ENCODE data around the gene PTRHD1. TPM values are rescaled to one million over a fixed set of nuclear protein-coding genes. Genes with fewer than 3 reads are reported as not detected.

PTRHD1 gene
- total RNA-seq, 1 experiment from 2014 or later, result 33.4 TPM

DNA sequence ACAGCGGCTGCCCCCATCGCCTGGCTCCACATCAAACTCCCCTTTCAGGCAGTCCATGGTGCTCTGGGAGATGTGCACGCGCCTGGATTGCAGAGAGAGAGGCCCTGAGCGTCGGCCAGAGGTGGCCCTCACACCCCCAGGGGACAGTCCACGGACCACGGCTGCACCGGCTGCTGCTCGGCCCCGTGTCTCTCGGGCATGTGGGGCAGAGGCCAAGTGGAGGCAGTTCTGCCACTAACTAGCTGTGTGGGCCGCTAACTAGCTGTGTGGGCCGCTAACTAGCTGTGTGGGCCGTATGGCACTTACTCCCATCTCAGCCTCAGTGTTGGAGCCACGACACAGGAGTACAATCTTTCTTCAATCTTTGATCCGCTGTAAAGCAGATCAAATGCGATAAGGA lies 45.4 kb upstream of the PTRHD1 start:
- ChIA-PET CTCF (no interaction called here), POLR2A (ENCODE audit: low non-redundant PET) (no interaction called here)
- intact Hi-C loops (cut with micrococcal nuclease; ENCODE audit: unreplicated experiment), result loop anchor here (10.0 kb wide), 1 partner anchor 296 kb away; no protein-coding TSS in a partner anchor
- no peak for DNase-seq (ENCODE audit: low spot score)
- TF ChIP-seq EZH2 (IDR thresholded peaks at IDR 0.05; ENCODE audit: borderline replicate concordance, low read depth, low read length, poor library complexity, severe bottlenecking), result no peak
- TF ChIP-seq, protein P1, sequence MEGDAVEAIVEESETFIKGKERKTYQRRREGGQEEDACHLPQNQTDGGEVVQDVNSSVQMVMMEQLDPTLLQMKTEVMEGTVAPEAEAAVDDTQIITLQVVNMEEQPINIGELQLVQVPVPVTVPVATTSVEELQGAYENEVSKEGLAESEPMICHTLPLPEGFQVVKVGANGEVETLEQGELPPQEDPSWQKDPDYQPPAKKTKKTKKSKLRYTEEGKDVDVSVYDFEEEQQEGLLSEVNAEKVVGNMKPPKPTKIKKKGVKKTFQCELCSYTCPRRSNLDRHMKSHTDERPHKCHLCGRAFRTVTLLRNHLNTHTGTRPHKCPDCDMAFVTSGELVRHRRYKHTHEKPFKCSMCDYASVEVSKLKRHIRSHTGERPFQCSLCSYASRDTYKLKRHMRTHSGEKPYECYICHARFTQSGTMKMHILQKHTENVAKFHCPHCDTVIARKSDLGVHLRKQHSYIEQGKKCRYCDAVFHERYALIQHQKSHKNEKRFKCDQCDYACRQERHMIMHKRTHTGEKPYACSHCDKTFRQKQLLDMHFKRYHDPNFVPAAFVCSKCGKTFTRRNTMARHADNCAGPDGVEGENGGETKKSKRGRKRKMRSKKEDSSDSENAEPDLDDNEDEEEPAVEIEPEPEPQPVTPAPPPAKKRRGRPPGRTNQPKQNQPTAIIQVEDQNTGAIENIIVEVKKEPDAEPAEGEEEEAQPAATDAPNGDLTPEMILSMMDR (conservative IDR thresholded peaks at IDR 0.05; ENCODE audit: low read depth, low read length), result no peak
- Histone ChIP-seq H3K9me3 (ENCODE audit: low read depth, low read length, poor library complexity, severe bottlenecking) (no peaks in the 10 kb centered on the region), H3K27ac (ENCODE audit: low read depth, low read length, poor library complexity, severe bottlenecking) (no peak overlapping the region), H3K4me3 (ENCODE audit: low read depth, low read length, poor library complexity, severe bottlenecking) (no peak overlapping the region), H3K4me1 (ENCODE audit: insufficient read depth, low read length, poor library complexity, severe bottlenecking) (peaks cover 5% of the 10 kb centered on the region), H3K27me3 (replicated peaks; ENCODE audit: insufficient read depth, low read depth, low read length, poor library complexity) (no peaks in the 10 kb centered on the region), H3K36me3 (ENCODE audit: insufficient read depth, low read length, poor library complexity, severe bottlenecking) (no peaks in the 10 kb centered on the region)
- no TSS peak for BruUV-seq (replicated peaks)

- H3K36me3 ChIP-seq (ENCODE audit: insufficient read depth, low read length, poor library complexity, severe bottlenecking), result no peaks in the 10 kb centered on the region
- ChIA-PET POLR2A (ENCODE audit: low non-redundant PET) (no interaction called here), CTCF (no interaction called here)
- no TSS peak for BruUV-seq (replicated peaks)
- intact Hi-C loops (cut with micrococcal nuclease; ENCODE audit: unreplicated experiment), result loop anchor here (10.0 kb wide), 1 partner anchor 297 kb away; no protein-coding TSS in a partner anchor
- no peaks in the 10 kb centered on the region for H3K9me3 ChIP-seq (ENCODE audit: low read depth, low read length, poor library complexity, severe bottlenecking)
- H3K27ac ChIP-seq (ENCODE audit: low read depth, low read length, poor library complexity, severe bottlenecking), result no peak overlapping the region
- no peak for TF ChIP-seq EZH2 (IDR thresholded peaks at IDR 0.05; ENCODE audit: borderline replicate concordance, low read depth, low read length, poor library complexity, severe bottlenecking)
- DNase-seq (ENCODE audit: low spot score), result no peak
- no peak overlapping the region for H3K4me3 ChIP-seq (ENCODE audit: low read depth, low read length, poor library complexity, severe bottlenecking)
- H3K4me1 ChIP-seq (ENCODE audit: insufficient read depth, low read length, poor library complexity, severe bottlenecking), result peaks cover 9% of the 10 kb centered on the region
- no peaks in the 10 kb centered on the region for H3K27me3 ChIP-seq (replicated peaks; ENCODE audit: insufficient read depth, low read depth, low read length, poor library complexity)
These were observed 44.9 kb upstream of the PTRHD1 start for GRCh38 chr2:24837996-24838513.

- BruUV-seq (replicated peaks), result no TSS peak
These were observed 43.5 kb upstream of the PTRHD1 start for GRCh38 chr2:24836706-24837105.

More at GRCh38 chr2:24836706-24837105, 43.5 kb upstream of the PTRHD1 start:
- H3K27me3 ChIP-seq (replicated peaks; ENCODE audit: insufficient read depth, low read depth, low read length, poor library complexity), result no peaks in the 10 kb centered on the region
- H3K36me3 ChIP-seq (ENCODE audit: insufficient read depth, low read length, poor library complexity, severe bottlenecking), result no peaks in the 10 kb centered on the region
- intact Hi-C loops (cut with micrococcal nuclease; ENCODE audit: unreplicated experiment), result loop anchor here (10.0 kb wide), 1 partner anchor 298 kb away; no protein-coding TSS in a partner anchor
- ChIA-PET POLR2A (ENCODE audit: low non-redundant PET) (no interaction called here), CTCF (no interaction called here)
- no peak for DNase-seq (ENCODE audit: low spot score)
- no peak overlapping the region for H3K4me3 ChIP-seq (ENCODE audit: low read depth, low read length, poor library complexity, severe bottlenecking)
- TF ChIP-seq, protein P1 (conservative IDR thresholded peaks at IDR 0.05; ENCODE audit: low read depth, low read length), result no peak
- no peak for TF ChIP-seq EZH2 (IDR thresholded peaks at IDR 0.05; ENCODE audit: borderline replicate concordance, low read depth, low read length, poor library complexity, severe bottlenecking)
- H3K4me1 ChIP-seq (ENCODE audit: insufficient read depth, low read length, poor library complexity, severe bottlenecking), result peaks cover 15% of the 10 kb centered on the region
- H3K9me3 ChIP-seq (ENCODE audit: low read depth, low read length, poor library complexity, severe bottlenecking), result no peaks in the 10 kb centered on the region
- H3K27ac ChIP-seq (ENCODE audit: low read depth, low read length, poor library complexity, severe bottlenecking), result no peak overlapping the region
